Measurements from ENCODE around the gene CRELD2. TPM values are rescaled to one million over a fixed set of nuclear protein-coding genes. Genes with fewer than 3 reads are reported as not detected.
A peak's percentile ranks its signal among the peaks of the same experiment; 100 is the strongest.

Gene CRELD2
- total and polyA plus RNA-seq, 2 of the 13 experiments (the other 11 are each of a cell fraction or from before 2014, with no cell fraction given) = 17.2 to 44.7 TPM

DNA sequence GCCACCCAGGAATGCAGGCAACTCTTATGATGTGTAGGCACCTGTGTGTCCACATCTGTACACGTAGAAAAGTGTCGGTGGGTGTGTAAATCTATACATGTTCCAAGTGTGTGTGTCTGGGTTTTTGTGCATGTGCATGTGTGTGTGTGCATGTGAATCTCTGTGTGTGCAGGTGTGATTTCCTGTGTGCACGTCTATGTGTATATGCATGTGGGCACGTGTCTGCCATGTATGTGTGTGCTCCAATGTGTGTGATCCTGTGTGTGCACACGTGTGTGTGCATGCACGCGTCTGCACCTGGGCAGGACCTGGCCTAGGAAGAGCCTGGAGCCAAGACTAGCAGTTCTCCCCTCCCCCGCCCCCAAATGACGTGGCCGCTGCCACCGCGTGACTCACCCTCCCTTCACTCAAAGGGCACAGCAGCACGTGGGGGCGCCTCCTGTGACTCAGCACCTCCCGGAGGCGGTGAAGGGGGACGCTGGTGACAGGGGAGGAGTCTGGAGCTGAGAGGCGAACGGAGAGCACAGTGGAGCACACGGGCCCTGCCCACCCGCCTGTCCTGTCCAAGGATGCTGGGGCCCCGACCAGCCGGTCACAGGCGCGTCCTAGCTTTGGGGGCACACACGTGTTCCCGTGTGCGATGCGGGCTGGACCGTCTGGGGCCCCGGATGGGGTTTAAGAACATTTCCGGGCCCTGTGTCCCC is 52.2 kb downstream of the CRELD2 start (continued):
- TF ChIP-seq ZNF101 (CRISPR knock-in tag; IDR thresholded peaks at IDR 0.05; ENCODE audit: borderline replicate concordance, low read depth) (0 out of 2 replicates have a peak, but pooled peaks have one; percentile 33), ZNF484 (CRISPR knock-in tag; IDR thresholded peaks at IDR 0.05; ENCODE audit: borderline replicate concordance, low read depth) (peak; percentile 59; the same call in 1 of the 2 replicates), ZNF556 (CRISPR knock-in tag; IDR thresholded peaks at IDR 0.05; ENCODE audit: borderline replicate concordance) (peak; percentile 56; the same call in 1 of the 2 replicates), ZBTB44 (CRISPR knock-in tag; IDR thresholded peaks at IDR 0.05) (no peak), TFAP4 (IDR thresholded peaks at IDR 0.05; ENCODE audit: borderline replicate concordance, low read depth) (peak; percentile 71; the same call in 1 of the 2 replicates), ZNF251 (CRISPR knock-in tag; IDR thresholded peaks at IDR 0.05) (no peak), ATF6 (CRISPR knock-in tag; conservative IDR thresholded peaks at IDR 0.05) (no peak), FOXO1 (CRISPR knock-in tag; IDR thresholded peaks at IDR 0.05) (peak; percentile 62; the same call in 1 of the 2 replicates), ZNF317 (CRISPR knock-in tag; IDR thresholded peaks at IDR 0.05) (peak; percentile 38; the same call in 1 of the 2 replicates)
- TF ChIP-seq, protein P1, sequence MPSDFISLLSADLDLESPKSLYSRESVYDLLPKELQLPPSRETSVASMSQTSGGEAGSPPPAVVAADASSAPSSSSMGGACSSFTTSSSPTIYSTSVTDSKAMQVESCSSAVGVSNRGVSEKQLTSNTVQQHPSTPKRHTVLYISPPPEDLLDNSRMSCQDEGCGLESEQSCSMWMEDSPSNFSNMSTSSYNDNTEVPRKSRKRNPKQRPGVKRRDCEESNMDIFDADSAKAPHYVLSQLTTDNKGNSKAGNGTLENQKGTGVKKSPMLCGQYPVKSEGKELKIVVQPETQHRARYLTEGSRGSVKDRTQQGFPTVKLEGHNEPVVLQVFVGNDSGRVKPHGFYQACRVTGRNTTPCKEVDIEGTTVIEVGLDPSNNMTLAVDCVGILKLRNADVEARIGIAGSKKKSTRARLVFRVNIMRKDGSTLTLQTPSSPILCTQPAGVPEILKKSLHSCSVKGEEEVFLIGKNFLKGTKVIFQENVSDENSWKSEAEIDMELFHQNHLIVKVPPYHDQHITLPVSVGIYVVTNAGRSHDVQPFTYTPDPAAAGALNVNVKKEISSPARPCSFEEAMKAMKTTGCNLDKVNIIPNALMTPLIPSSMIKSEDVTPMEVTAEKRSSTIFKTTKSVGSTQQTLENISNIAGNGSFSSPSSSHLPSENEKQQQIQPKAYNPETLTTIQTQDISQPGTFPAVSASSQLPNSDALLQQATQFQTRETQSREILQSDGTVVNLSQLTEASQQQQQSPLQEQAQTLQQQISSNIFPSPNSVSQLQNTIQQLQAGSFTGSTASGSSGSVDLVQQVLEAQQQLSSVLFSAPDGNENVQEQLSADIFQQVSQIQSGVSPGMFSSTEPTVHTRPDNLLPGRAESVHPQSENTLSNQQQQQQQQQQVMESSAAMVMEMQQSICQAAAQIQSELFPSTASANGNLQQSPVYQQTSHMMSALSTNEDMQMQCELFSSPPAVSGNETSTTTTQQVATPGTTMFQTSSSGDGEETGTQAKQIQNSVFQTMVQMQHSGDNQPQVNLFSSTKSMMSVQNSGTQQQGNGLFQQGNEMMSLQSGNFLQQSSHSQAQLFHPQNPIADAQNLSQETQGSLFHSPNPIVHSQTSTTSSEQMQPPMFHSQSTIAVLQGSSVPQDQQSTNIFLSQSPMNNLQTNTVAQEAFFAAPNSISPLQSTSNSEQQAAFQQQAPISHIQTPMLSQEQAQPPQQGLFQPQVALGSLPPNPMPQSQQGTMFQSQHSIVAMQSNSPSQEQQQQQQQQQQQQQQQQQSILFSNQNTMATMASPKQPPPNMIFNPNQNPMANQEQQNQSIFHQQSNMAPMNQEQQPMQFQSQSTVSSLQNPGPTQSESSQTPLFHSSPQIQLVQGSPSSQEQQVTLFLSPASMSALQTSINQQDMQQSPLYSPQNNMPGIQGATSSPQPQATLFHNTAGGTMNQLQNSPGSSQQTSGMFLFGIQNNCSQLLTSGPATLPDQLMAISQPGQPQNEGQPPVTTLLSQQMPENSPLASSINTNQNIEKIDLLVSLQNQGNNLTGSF (CRISPR knock-in tag; IDR thresholded peaks at IDR 0.05) = no peak; the same call in 1 of the 2 replicates
- TF ChIP-seq, protein P2, sequence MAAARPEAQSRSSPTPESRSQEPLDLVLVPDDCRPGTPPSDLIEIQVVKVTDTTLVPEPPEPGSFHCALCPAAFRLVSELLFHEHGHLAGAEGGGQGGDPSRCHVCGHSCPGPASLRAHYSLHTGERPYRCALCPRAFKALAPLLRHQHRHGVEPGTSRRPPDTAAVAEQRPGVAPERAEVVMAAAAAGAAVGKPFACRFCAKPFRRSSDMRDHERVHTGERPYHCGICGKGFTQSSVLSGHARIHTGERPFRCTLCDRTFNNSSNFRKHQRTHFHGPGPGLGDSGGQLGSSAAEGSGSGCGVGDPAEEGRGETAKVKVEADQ (CRISPR knock-in tag; IDR thresholded peaks at IDR 0.05; ENCODE audit: borderline replicate concordance) = 0 out of 2 replicates have a peak, but pooled peaks have one; percentile 15
- TF ChIP-seq, protein P3, sequence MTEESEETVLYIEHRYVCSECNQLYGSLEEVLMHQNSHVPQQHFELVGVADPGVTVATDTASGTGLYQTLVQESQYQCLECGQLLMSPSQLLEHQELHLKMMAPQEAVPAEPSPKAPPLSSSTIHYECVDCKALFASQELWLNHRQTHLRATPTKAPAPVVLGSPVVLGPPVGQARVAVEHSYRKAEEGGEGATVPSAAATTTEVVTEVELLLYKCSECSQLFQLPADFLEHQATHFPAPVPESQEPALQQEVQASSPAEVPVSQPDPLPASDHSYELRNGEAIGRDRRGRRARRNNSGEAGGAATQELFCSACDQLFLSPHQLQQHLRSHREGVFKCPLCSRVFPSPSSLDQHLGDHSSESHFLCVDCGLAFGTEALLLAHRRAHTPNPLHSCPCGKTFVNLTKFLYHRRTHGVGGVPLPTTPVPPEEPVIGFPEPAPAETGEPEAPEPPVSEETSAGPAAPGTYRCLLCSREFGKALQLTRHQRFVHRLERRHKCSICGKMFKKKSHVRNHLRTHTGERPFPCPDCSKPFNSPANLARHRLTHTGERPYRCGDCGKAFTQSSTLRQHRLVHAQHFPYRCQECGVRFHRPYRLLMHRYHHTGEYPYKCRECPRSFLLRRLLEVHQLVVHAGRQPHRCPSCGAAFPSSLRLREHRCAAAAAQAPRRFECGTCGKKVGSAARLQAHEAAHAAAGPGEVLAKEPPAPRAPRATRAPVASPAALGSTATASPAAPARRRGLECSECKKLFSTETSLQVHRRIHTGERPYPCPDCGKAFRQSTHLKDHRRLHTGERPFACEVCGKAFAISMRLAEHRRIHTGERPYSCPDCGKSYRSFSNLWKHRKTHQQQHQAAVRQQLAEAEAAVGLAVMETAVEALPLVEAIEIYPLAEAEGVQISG (CRISPR knock-in tag; IDR thresholded peaks at IDR 0.05) = peak; percentile 76

All from HepG2 (cell line).